GM12864 (cell line): ENCODE measurements around the gene ADCY9.

Experiments
- DNase-seq: peaks from one replicate; pipeline ENCODE4 v3.0.0-alpha.2; 2011; ENCODE audit warnings: low read depth
- H3K4me3 ChIP-seq: 2 replicates; pipeline ENCODE4 v1.5.1; 2011; ENCODE audit warnings: mild to moderate bottlenecking, low read depth, low read length, control low read depth
- CTCF ChIP-seq: IDR thresholded peaks from 2 replicates; pipeline ENCODE4 v1.5.1; 2011; ENCODE audit warnings: low read depth, mild to moderate bottlenecking, moderate library complexity, low read length, control low read depth, inconsistent platforms; ENCODE audit errors: missing control alignments

ADCY9 gene

DNA sequence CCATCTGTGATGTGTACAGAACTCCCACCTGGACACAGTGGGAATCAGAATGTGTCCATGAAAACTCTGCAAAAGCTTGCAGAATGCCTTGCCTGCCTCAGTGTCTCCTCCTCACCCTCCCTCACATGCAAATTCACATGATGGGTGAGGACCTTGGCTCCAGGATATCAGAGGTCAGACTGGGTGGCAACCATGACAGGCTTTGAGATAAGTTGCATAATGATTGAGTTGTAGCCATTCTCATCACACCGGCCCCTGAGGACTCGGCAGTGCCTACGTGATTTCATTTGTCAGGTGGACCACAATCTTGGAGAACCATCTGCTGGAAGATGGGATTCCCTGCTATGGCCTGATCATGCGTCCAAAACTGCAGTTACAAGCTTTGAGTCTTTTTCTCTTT, 3.9 kb upstream of the ADCY9 start:
- no peak for TF ChIP-seq CTCF
- no peak overlapping the region for H3K4me3 ChIP-seq
- no peak for DNase-seq

GRCh38 chr16:4117250-4117578, 972 bp upstream of the ADCY9 start:
- peak overlapping the region; percentile 46; the same call in 1 of the 2 replicates for H3K4me3 ChIP-seq
- no peak for DNase-seq
- TF ChIP-seq CTCF = no peak

- DNase-seq = no peak
- TF ChIP-seq CTCF = no peak
- H3K4me3 ChIP-seq = peak overlapping the region; percentile 44; the same call in 1 of the 2 replicates
Observed at GRCh38 chr16:4115949-4116318, 308 bp downstream of the ADCY9 start.

DNA sequence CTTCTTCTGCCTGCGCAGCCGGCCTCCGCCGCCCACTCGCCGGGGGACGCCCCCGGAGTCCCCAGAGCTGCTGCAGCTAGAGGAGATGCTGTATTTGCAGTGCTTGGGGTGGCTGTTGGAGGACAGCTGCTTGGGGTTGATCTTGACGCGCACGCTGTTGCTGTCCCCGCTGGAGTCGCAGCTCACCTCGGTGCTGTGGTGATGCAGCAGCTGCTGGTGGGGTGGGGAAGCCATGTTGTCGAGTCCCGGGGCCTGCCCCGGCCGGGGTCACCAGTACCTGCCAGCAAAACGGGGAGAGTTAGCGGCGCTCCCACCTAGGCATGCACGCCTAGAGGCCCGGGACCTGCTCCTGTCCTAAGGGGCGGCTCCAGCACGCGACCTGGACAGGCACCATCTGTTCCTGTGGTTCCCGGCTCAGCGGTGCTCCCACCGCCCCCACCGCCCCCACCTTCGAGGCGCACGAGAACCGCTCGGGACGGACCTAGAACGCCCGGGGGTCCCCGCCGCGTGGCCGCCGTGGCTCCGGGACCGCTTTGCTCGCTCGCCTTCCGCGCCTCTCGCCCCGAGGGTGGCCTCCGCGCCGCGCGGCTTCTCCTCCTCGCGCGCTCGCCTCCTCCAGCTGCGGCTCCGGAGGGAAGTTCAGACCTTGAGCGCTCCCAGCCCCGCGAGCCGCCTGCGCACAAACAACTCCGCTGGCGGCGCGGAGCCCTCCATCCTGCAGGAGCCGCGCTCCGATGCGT, 863 bp downstream of the ADCY9 start:
- no peak for TF ChIP-seq CTCF
- DNase-seq = no peak
- peak overlapping the region; percentile 19; the same call in 1 of the 2 replicates for H3K4me3 ChIP-seq

GRCh38 chr16:4114257-4115208, 1.7 kb downstream of the ADCY9 start:
- no peak for TF ChIP-seq CTCF
- no peak overlapping the region for H3K4me3 ChIP-seq
- no peak for DNase-seq

DNA sequence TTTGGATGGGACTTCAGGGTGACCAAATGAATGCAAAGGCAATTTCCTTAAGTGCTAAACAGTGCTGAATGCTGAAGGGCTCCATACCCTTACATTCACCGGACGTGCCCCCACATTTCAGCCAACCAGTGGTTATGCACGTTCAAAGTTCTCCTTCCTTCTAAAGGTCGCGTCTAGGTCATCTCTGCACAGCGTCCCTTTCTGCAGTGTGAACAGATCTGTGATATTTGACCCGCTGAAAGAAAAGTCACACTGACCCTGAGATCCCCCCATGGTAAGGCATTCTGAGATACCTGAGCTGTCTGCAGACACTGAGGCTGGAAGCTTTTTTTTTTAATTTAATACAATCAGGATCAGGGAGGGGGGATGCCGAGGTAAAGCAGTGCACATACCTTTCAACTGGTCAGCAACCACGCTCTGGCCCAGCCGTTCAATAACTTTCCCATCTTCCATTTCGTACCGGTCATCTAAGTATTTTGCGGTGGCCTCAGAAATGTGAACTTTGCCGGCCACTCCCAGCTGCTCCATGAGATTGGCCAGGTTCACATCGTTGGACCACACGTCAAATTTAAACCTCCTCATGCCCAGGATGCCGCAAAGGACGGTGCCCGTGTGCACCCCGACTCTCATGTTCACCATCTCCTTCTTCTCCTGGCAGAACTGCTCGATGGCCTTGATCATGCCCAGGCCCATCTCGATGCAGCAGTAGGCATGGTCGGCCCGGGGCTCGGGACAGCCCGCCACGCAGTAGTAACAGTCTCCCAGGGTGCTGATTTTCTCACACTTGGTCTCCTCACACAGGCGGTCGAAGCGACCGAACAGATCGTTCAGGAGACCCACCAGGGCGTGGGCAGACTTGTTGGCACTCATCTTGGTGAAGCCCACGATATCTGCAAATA, 2.6 kb downstream of the ADCY9 start:
- no peak for TF ChIP-seq CTCF
- DNase-seq = no peak
- no peak overlapping the region for H3K4me3 ChIP-seq
